ENCODE data around the gene ALX3.
A peak's percentile ranks its signal among the peaks of the same experiment; 100 is the strongest.
"Not testable (repeated sequence)": the region's sequence is repeated elsewhere in the genome, so short reads cannot be mapped to it uniquely, and the experiment has no call there.

Gene ALX3

DNA sequence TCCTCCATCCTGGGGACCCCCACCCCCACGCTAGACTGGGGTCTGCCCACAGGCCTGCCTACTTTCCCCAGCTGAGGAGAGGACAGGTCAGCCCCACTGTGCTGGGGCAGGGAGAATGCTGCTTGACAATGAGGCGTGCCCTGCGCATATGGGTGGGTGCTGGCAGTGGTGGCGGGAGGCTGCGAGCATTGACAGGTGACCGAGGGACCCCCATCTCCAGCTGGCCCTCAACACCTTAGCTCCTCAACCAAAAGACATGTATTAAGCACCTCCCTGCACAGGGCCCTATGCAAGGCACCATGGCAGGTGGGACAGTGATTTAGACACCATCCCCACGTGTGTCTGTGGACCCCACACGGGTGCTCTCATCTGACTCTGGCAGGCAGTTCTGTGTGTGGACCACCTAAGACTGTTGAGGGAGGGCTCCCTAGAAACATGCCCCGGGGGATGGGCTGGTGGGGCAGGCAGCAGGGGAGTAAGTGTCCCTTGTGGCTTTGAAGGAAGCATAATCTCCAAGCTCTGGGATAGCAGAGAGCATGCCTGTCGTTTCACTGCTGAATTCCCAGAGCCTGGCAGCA lies 18.4 kb upstream of the ALX3 start:
- DNase-seq = no peak

- peak; percentile 37 for DNase-seq
These were observed 17.6 kb upstream of the ALX3 start for GRCh38 chr1:110087812-110088738.

- no peak for DNase-seq
These were observed 16.5 kb upstream of the ALX3 start for GRCh38 chr1:110086961-110087360.

DNA sequence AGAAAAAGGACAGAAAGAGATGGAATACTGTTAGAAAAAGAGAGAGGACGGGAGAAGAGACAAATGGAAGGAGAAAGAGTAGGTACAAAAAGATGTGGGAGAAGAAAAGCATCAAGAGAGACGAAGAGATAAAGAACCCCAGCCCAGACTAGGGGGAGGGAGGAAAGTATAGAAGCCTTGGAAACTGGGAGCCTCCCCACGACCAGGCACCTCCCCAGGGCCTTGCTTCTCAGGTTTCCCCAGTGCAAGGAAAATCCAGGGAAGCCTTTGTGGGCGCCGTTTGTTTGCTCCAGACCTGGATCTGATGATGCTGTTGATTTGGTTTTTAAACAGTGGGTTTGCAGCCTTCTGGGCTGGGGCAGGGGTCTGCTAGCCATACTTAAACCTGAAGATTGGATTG lies 15.2 kb upstream of the ALX3 start:
- DNase-seq = no peak

- peak; percentile 45 for DNase-seq
These were observed 14.0 kb upstream of the ALX3 start for GRCh38 chr1:110084227-110085078.

- no peak for DNase-seq
These were observed 13.4 kb upstream of the ALX3 start for GRCh38 chr1:110083866-110084226.

- no peak for DNase-seq
These were observed 12.8 kb upstream of the ALX3 start for GRCh38 chr1:110083061-110083865.

- DNase-seq = no peak
These were observed 12.0 kb upstream of the ALX3 start for GRCh38 chr1:110082477-110082876.

GRCh38 chr1:110081061-110081460 lies 10.6 kb upstream of the ALX3 start:
- no peak for DNase-seq

- DNase-seq = not testable (repeated sequence)
These were observed 9.5 kb upstream of the ALX3 start for GRCh38 chr1:110079995-110080394.

DNA sequence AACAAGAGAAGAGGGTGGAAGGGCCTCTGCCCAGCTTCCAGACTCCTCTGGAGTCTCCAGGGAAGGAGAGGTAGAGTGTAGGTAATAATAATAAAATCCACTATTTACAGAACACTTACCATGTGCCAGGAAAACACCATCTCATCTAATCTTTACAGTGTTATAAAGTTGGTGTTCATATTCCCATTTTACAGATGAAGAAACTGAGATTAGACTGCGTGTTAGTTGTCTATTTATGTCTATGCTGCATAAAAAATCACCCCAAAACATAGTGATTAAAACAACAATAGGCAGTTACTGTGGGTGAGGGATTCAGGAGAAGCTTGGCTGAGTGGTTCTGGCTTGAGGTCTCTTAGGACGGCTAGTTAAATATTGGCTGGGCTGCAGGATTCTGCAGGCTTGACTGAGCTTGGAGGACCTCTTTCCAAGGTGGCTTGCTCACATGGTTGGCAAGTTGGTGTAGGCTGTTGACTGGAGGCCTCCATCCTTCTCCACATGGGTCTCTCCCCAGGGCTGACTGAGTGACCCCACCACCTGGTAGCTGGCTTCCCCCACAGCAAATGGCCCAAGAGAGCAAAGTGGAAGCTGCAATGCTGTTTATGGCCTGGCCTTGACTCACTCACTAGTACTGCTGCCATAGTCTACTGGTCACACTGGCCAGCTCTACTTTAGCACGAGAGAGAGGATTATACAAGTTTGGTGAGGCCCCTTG lies 6.5 kb upstream of the ALX3 start:
- no peak for DNase-seq

- no peak for DNase-seq
These were observed 3.7 kb upstream of the ALX3 start for GRCh38 chr1:110074166-110074565.

DNA sequence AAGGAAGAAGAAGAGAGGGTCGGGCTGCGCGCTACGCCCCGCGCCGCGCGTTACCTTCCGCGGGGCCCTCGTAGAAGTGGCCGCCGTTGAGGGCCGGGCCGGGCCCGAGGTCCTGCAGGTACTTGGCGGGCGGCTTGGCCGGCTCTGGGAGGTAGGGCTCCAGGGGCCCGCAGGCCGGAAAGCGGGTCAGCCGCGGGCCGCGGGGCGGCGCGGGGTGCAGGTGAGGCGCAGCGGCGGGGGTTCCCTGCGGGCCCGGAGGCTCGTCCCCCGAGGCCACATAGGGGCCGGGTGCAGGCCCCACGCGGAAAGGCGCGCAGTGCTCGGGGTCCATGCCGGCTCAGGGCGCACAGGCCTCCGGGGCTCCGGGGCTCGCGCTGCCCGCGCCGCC lies 196 bp downstream of the ALX3 start:
- no peak for DNase-seq

GRCh38 chr1:110069404-110070281 lies 829 bp downstream of the ALX3 start:
- no peak for DNase-seq

- no peak for DNase-seq
These were observed 1.6 kb downstream of the ALX3 start for GRCh38 chr1:110068646-110069403.

DNA sequence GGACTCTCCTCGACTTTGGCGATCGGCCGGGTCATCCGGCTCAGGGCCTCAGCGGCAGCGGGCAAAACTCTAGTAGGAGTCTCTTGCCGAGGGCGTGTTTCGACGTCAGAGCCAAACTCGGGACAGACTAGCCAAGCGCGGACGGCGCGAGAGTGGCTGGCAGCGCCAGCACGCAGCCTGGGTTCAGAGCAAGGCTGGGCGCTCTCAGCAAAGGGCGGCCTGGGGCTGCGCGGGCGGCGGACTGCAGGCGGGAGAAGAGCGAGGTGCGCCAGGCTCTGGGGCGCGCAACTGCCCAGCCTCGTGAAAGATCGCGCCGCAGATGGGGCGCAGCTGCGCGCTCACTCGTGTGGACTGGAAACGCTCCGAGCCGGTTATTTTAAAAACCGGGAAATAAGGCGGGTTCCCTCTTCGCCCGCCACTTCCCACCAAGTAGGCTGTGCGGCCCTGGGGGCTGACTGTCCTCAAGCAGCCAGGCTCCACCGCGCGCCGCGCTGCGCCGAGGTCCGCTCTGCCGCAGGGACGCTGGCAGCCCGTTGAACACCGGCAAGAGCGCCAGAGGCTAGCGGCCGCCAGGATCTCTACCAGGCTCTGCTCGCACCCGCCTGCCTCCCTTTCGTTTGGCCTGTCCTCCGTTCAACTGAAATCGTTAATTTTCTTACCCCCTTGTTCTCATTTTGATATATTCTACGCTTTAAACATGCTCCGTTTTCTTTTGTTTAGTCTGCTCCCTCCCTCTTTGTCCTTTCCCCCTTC lies 2.4 kb downstream of the ALX3 start:
- DNase-seq = no peak

DNA sequence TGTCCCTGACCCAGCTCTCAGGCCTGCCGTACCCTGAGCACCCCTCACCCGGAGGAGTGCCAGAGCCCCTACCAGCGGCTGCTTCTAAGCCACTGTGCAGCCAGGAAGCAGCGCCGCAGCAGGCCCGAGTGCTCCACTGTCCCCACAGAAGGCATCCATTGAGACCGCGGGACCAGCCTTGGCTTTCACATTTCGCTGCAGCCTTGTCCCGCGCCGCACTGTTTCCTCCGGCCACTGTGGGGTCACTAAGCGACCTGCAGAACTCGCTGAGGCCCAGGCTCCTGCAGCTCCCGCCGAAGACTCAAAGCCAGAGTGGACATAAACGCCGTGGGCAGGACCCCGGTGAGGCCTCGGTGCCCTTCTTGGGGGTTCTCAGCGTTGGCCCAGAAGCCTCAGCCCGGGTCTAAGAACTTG lies 3.0 kb downstream of the ALX3 start:
- no peak for DNase-seq

DNA sequence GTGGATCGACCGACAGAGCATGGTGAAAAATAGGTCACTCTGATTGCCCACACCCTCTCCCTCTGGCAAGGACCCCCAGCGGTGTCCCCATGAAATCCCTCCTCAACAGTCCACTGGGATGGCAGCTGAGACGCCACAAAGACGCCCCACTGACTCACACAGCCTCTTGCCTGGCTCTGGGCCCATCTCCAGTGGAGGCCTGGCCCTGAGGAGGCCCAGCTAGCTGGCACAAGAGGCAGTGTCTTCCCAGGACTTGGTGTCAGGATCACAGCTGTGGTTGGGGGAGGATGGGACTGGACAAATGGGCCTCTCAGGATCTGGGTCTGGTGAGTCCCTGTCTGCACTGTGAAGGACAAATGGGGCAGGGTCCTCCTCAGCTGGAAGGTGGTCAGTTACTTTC lies 4.6 kb downstream of the ALX3 start:
- no peak for DNase-seq

DNA sequence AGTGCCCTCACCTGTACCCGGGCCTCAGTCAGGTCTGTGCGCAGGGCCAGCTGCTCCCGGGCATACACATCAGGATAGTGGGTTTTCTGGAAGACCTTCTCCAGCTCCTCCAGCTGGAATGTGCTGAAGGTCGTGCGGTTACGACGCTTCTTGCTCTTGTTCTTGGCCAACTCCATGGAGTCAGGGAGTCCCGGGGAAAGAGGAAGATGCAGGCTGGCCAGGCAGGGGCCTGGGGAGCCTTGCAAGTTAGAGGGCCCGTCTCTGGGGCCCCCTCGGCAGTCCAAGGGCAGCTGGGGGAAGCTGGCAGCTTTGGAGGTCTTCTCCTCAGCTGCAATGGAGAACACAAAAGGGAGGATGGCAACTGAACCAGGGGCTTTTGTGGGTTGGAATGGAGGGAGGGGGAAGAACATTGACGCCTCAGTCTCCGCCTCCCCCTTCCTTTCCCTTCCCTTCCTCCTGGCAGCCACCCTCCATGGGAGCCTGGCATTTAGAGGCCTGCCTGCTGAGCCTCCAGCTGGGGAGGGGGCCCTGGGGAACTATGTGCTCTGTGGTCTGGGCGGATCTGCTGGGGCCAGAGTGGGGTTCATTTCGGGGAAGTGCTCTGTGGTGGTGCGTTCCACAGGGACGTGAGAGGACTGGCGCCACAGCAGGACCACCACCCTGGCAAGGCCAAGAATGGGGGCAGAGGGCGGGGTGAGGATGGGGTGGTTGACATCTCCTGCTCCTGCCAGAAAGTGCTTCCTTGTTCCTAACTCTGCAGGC lies 5.7 kb downstream of the ALX3 start:
- no peak for DNase-seq

Measured in activated naive CD4-positive, alpha-beta T cell treated with Interleukin-2 at 50 U/mL for 16 hours (primary cell).